GM20431 (cell line): ENCODE data around the gene VAV3.

Experiments
- in situ Hi-C: fragments of 300-500 bp; cut with MseI, MboI; formaldehyde crosslinking; loops from one replicate; pipeline ENCODE4 v1.15.0; 2020; ENCODE audit warnings: low sequenced_read_pairs; ENCODE audit not compliant: unreplicated experiment

VAV3 gene

DNA sequence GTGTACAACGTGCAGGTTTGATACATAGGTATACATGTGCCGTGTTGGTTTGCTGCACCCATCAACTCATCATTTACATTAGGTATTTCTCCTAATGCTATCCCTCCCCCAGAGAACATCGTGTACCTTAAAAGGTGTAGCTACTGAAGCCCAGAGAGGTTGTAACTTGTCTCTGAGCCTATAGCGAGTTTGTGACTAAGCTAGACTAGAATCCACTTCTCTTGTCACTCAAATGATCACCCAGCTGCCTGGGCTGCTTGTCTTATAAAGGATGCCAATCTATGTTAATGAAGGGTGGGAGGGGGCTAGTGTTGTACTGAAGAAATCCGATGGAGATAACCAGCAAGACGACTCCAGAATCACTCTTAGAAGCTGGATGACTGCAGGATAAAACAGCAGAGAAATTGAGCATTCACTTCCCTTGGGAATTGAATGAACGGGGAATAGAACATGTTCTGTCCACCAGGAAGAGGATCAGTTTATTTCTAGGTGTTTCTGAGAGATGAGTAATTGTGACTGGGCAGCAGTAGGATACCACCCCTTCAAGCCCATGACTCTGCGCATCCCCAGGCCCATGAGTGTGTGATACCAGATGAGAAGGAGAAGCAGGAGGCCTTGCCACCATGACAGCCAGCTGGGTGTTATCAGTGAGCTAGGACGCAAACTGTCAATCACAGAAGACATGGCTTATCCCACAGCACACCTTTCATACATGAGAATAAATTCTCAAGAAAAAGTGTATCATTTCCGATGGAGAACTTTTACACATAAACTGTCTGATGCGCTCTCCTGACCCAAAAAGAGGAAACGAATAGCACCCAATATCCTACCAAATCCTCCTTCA is 433.7 kb downstream of the VAV3 start:
- in situ Hi-C loops = loop anchor here (25.0 kb wide), 1 partner anchor 244 kb away; no protein-coding TSS in a partner anchor

DNA sequence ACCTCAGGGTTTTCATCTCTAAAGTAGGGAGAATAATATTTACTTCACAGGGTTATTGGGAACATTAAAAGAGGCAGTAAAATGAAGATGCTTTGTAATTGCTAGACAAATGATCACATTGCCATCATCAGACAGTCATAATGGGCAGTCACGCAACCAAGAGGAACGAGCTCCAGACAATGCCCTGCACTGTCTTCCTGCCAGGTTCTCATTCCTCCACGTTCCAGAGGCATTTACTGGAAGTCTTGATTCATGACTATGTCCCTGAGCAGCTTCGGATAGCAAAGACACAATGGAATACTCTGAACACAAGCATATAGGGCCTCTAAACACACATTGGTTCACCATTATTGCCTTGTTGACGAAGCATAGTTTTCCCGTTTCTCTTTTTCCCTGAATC is 434.4 kb downstream of the VAV3 start:
- in situ Hi-C loops = loop anchor here (25.0 kb wide), 1 partner anchor 243 kb away; no protein-coding TSS in a partner anchor

DNA sequence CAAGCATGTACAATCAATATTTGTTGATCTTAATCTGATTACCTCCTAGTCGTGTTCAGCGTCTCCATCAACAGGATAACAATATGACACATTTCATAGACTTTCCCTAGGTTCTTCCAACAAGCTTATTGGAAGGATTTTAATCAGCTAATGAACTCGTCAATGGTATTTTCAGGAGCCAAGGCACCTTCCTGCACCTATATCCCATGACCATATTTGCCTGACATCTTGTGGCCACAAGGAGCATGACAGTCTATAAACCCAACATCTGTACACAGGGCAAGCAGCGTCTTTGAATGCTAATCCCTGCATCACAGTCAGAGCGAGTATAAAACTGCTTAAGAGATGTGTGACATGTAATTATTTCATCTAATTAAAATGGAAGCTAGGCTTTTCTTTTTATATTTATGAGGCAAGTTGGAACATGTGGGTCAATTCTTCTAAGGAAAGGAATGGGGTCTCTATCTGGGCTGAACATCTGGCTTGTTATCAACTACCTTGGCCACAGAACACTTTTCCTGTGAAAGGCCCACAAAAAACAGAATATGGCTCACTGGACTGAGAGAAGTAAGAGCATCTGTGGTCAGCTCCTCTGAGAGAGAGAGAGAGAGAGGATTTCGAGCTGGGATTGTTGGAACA is 435.4 kb downstream of the VAV3 start:
- in situ Hi-C loops = loop anchor here (25.0 kb wide), 1 partner anchor 242 kb away; no protein-coding TSS in a partner anchor

DNA sequence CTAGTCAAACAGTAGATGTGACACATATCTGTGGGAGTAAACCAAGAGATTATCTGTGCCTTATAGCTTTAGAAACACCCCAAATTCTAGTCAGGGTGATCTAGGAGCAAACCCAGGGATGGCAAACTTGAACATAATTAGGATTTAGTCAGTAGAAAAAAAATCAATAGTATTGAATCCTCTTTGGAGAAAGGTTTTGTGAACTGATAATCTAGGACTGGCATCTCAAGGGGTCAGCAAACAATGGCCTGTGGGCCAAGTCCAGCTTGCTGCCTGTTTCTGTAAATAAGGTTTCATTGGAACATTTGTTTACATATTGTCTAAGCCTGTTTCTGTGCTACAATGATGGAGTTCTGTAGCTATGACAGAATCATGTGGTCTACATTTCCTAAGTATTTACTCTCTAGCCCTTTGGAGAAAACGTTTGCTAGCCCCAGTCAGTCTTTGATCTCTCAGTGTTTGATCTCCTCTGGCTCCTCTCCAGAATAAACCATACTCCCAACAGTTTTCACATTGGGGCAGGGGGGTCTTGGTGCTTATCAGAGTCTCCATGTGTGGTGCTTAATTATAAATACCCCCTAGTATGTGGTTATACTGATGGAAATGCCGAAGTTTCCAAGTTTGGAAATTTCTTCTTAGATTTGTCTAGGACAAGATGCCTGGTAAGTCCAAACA is 438.3 kb downstream of the VAV3 start:
- in situ Hi-C loops = loop anchor here (25.0 kb wide), 1 partner anchor 239 kb away; no protein-coding TSS in a partner anchor

DNA sequence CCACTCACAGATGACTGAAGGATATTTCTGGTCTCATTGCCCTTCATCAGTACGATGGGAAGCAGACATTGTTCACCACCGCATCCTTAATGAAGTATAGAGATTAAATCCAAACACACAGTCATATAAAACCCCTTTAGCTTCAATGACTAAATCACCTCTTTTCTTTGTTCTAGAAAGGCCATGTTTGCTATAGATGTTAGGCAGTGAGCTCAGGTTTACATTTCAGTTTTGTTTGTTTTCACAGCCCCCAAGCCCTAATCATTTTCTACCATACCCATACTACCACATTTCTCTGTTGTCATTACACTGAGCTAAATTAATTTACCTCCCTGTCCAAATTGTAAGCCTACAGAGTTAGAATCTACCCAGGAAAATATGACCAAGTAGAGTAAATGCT is 439.0 kb downstream of the VAV3 start:
- in situ Hi-C loops = loop anchor here (25.0 kb wide), 1 partner anchor 239 kb away; no protein-coding TSS in a partner anchor

DNA sequence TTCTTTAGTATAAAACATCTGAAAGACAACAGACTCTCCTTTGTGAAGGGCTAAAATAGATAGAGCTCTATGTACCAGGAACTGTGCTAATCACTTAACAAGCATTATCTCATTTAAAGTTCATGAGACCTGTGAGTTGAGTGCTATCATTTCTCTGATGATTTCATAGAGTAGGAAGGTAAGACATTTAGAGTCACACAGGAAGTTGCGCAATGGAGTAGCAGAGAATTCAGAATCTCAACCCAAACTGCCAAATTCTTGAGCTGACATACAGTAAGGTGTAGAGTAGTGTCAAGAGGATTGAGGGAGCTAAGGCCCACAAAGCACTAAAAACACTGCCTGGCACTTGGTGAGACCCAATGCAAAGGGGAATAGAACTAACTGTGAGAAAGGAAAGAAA is 439.8 kb downstream of the VAV3 start:
- in situ Hi-C loops = loop anchor here (25.0 kb wide), 1 partner anchor 238 kb away; no protein-coding TSS in a partner anchor

DNA sequence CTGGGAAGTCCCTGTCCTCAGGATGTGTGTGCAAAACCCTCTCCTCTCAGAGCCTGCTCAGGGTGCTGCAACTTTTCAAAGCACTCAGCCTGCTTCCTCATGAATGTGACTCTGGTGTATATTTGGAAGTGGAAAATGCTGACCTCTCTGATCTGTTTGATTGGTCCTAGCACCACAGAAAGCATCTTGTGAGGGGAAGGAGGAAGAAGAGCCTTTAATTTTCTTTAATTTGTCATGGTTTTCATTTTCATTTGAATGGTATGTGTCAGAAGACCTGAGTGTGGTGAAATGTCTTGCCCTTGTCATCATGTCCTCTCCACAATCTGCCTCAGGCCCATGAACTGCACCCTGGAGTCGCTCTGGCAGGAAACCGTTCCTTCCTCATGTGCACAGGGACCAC is 440.7 kb downstream of the VAV3 start:
- in situ Hi-C loops = no loop called here

DNA sequence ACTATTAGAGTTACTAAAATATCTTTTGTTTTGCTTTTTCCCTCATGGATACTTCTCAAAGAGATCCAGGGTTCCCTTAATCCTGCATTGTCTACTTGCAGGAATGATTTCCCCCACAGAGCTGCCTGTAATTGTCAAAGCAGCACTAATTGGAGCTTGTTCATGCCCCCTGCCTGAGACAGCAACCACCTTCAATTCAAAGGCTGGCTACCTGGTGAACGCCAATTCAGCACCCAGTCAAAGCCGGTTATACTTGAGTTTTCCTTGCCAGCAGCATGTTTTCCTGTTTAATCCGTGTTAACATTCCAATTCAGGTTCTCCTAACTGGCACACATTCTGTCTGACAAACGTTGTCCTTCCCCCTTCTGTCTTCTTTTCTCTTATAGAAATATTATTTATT is 441.2 kb downstream of the VAV3 start:
- in situ Hi-C loops = no loop called here

DNA sequence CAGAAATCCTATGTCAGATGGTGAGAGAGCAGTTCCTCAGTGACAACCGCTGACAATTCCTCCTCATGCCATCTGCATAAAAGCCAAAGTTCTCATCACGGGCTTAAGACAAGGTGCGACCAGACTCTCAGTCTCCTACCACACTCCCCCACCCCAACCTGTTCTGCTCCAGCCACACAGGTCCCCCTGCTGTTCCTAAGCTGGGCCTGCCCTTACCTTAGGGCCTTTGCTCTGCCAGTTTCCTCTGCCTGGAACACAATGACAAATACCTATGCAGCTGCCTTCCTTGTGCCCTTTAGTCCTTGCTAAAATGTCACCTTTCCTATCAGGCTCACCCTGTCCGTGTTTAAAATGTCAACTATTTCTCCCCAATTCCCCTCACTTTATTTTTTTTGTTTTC is 441.9 kb downstream of the VAV3 start:
- in situ Hi-C loops = no loop called here
